ACHN (cell line): ENCODE measurements around the gene SLC30A3.
"Not testable (repeated sequence)": the region's sequence is repeated elsewhere in the genome, so short reads cannot be mapped to it uniquely, and the experiment has no call there.

Source experiments
- DNase-seq: peaks from one replicate; pipeline ENCODE4 v3.0.0-alpha.2; 2015
- in situ Hi-C: cut with HindIII; loops from 2 replicates; pipeline ENCODE4 v1.10.0; 2017; ENCODE audit warnings: low sequenced_read_pairs, low pct_ligation_motif_present, low pct_unique_long_range_greater_than_20kb

SLC30A3 gene

DNA sequence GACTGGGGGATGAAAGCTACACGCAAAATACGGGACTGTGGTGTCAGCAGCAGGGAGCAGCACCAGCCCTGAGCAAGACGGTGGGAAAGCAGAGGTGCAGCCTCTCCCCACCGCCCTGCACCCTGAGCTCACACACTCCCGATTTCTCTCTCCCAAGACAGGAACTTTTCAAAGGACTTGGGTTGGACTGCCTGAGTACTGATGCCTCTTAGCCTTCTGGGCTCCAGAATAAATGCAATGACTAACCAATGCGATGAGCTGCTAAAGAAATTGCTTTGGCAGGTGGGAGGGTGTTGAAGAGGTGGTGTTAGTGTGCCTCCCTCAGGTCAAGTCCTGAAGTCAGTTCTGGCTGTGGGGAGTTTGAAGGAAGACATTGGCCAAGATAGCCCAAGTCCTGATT is 29.0 kb upstream of the SLC30A3 start:
- in situ Hi-C loops: no loop called here
- DNase-seq: no peak

DNA sequence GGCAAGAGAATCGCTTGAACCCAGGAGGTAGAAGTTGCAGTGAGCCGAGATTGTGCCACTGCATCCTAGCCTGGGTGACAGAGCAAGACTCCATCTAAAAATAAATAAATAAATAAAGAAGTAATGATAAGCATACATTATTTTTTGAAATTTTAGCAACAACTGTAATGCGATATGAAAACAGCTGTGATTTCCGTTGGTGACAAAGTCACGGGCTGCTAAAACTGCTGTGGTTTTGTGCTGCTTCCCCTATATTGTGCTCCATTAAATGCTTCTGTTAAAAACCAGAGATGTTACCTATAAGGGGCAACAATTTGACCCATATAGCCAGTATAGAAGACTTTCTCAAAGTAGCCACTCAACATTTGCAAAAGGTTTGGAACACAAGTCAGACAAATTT is 27.7 kb upstream of the SLC30A3 start:
- in situ Hi-C loops: no loop called here
- DNase-seq: no peak

DNA sequence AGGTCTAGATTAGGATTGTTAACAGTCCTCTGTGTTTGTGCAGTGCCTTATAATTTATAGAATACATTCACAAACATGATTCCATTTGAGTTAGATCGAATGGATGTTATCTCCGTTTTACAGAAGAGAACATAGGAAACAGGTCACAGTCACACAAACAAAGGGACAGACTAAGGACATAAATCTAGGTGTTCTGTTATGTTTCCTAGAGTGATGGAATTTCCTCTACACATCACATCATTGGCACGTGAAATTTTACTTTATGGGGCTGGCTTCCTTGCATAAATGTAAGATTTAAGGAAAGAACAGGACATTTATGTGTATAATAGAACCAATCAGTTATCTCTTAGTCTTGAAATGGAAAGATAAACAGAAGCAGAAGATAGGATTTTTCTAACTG is 25.8 kb upstream of the SLC30A3 start:
- in situ Hi-C loops: no loop called here
- no peak for DNase-seq

DNA sequence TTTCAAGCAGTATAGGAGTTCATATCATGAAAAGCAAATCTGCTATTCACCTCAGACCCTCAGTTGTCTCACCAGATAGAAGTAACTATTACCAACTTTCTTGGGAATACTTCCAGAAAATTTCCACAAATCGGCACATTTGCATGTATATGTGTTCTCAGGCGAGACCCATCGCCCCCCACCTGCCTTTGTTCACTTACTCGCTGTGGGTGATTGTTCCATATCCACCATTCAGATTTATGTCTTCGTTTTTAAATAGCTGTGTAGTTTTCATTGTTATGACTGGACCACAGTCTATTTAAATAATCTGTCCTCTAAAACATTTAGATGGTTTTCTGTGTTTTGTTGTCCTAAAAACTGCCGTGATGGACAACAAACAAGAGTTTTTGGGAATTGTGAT is 22.6 kb upstream of the SLC30A3 start:
- DNase-seq: no peak
- in situ Hi-C loops: no loop called here

DNA sequence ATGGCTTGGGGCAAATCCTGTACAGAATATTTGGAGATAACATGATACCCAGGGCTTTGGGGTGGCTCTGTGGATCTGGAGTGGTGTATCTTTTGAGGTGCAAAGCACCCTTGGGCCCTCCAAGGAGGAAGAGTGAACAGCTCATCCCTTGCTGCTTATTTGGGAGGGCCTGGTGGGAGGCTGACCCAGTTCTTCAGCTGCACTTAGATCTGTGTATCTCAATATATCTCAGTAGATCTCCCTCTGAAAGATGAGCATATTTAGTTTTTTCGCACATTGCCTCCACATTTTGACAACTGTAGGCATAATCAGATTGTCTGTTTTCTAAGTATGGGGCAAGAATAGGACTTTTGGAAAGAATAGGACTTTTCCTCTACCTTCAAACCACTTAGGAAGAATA is 22.1 kb upstream of the SLC30A3 start:
- DNase-seq: no peak
- in situ Hi-C loops: no loop called here

DNA sequence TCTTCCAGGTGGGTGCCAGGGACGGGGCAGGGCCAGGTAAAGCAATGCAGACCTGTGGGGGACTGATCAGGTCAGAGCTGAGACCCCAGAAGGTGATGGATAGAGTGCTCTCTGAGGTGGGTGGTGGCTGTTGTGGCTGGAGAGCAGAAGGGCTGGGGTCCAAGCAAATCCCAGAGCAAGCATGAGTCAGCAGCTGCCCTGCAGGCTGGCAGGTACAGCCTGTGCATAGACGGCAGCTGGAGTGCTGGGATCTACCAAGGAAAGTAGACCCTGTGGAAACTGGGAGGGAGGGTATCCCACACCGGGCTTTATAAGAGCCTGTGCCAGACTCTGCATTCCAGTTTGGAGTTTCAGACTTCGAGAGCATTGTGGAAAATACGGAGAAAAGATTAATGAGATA is 20.0 kb upstream of the SLC30A3 start:
- in situ Hi-C loops: no loop called here
- DNase-seq: no peak

DNA sequence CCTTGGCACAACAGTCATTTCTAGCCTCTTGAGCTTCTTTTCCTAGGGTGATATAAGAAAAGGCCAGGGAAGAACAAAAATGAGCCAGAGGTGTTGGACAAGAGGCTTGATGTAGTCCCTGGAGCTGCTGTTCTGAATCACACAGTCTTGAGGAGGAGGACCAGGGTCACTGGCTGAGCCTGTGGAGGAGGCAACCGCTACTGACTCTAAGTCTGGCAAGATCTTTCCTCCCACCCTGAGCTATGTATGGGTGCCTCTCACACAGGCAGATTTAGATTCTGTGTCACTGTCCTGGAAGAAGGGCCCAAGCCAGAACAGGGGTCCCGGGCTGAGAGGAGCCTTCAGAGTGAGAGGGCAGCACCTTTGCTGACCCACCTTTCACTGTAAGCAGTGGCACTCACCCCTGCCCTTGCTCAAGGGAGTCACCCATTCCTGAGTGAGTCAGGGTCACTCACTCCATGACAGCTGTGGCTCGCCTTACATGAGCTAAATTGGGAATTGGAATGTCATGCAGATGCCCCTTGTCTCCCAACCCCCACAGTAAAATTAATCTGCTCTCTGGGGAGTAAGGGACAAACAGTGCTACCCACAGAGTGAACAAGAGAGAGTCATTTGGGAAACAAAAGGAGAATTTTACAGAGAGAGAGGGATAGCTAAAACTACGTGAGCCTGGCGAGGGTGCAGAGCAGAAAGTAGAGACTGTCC is 19.2 kb upstream of the SLC30A3 start, which contains the start of gene TRIM54:
Gene TRIM54, plus strand, starts transcription at position 575 of the 705 bp plus-strand sequence. CDS start 303 bp downstream, outside the sequence.
- no peak for DNase-seq

DNA sequence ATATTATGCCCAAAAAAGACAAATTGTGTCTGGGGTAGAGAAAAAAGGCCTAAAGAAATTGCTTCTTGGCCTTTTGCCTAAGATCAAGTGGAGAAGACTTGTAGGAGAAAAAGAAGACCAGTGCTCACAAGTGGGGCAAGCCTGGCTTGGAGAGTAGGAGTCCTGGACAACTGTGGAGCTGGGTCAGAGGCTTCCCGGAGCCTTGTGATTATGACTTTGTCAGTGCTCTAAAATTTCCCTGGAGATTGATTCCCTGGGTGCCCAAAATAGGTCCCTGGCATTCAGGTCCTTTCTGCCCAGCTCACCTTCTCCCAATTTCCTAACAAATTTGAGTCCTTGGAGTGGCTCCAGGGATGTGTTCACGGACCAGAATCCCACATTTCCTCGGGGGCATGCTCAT is 18.6 kb upstream of the SLC30A3 start:
- in situ Hi-C loops: no loop called here
- no peak for DNase-seq

More for the DNA sequence above, 19.2 kb upstream of the SLC30A3 start, which contains the start of gene TRIM54:
- in situ Hi-C loops: no loop called here

DNA sequence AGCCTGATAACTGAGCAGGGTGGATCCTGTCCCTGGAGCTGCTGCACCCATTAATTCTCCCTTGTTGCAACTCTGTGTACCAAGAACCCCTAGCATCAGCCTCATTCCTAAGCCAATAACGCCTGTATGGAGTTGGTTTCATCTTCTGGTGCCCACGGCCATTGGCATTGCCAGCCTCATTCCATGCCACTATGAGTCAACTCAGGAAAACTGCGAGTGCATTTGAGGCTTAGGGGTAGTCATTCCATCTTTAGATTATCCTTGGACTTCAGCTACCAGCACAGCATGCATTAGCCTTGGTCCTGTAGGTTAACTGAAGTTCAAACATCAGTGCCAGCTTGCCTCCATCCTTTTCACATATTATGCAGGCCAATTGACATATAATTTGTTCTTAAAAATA is 18.0 kb upstream of the SLC30A3 start:
- no peak for DNase-seq
- in situ Hi-C loops: no loop called here

DNA sequence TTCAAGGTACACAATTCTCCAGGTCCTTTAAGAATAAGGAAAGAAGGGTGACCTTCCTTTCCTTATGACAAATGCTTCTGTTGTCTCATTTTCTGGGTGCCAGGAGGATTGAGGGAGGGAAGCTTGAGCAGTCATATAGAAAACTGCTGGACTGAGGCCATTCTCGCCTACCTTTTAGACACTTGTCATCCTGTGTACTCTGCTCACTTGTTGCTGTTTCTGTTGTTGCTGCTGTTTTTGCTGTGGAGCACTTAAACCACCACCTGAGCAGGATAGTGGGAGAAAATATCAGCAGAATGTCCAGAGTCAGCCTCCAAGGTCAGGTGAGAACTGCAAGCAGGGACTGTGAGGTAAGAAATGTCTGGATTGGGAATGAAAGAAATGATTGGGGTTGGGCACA is 15.2 kb upstream of the SLC30A3 start:
- no peak for DNase-seq
- in situ Hi-C loops: no loop called here

DNA sequence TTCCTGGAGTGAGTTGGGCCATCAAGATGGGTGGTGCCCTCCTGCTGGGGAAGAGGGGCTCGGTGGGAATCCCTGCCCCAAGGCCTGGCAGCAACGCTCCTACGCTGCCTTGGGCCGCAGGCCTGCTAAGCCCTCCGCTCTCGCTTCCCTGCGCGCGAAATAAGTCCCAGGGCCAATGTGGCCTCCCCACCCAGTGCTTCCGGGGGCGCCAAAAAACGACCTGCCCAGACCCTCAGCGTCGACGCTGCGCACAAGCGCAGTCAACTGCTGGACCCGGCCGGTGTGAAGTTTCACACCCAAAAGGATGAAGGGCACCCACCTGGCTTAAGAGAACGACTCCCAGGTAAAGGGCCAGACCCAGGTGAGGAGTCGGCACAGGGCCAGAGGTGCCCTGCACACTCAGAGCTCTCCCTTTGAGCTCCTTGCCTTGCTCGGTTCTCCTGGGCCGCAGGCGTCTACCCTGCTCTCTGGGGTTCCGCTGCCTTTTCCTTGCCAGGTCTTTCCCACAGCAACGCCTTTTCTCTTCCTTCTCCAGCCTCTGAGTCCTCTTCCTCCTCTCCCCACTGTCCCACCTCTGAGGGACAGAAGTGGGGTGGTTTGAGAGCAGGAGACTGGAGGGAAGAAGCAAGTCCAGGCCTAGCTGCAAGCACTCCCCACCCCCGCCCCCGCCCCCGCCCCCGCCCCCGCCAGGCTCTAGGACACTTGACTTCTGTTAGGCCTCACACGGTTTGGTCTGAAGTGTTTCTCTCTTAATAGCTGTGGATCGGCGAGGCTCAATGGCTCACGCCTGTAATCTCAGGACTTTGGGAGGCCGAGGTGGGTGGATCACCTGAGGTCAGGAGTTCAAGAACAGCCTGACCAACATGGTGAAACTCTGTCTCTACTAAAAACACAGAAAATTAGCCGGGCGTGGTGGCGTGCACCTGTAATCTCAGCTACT is 12.6 kb upstream of the SLC30A3 start, which contains the start of gene DNAJC5G:
Gene DNAJC5G, plus strand, starts transcription at position 223 of the 940 bp plus-strand sequence. CDS start 1,296 bp downstream, outside the sequence.
- in situ Hi-C loops: no loop called here
- no peak for DNase-seq

DNA sequence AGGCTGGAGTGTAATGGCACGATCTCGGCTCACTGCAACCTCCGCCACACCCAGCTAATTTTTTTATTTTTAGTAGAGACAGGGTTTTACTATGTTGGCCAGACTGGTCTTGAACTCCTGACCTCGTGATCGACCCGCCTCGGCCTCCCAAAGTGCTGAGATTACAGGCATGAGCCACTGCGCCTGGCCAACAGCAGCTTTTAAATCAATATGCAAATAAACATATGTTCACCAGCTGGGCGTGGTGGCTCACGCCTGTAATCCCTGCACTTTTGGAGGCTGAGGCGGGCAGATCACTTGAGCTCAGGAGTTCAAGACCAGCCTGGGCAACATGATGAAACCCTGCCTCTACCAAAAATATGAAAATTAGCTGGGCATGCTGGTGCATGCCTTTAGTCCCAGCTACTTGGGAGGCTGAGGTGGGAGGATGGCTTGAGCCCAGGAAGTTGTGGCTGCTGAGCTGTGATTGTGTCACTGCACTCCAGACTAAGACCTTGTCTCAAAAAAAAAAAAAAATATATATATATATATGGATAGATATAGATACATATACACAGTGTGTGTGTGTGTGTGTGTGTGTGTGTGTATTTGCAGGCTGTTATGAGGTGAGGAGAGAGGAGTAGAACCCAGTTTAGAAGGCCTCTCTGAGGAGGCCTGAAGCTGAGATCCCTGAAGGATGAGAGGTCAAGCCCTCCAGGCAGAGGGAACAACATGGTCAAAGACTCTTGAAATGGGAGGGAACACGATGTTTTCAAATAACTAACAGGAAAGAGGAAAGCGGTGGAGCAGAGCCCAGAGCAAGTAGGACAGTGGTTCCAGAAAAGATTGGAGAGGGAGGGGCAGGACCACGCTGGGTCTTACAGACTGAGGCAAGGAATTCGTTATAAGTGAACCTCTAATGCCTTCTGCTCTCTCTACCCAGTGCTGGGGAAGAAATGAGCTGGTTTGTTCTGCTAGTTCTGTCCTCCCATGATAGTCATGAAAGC is 10.0 kb upstream of the SLC30A3 start:
- not testable (repeated sequence) for DNase-seq

DNA sequence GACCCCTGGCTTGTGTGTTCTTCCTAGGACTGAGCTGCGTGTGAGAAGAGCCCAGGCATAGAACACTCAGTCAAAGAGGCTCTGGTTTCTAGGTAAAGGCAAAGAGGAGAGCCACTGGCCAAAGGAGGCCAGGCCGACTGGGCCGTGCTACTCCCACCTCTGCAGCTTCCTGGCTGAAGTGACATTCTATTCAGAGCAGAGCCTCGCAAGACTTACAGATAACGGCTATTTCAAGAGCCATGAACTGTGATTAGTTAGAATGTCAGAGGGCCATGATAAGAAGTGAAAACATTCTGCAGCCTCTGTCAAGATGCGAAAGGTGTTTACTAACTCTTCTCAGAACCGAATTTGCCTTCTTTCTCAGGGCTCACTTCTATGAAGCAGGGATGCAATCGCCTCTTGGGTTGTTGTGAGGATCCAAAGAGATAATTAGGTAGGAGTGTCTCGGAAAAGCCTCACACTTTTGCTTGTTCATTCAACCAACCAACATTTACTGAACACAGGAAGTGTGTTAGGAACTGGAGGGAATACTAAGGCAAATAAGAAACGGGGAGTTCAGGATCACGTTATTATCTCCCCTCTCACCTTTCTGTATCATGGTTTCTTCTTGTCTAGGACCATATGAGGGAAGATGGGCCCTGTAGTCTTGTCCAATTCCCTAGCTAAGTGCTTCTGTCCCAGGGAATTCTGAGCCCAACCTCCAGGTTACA is 8.9 kb upstream of the SLC30A3 start:
- no peak for DNase-seq
- in situ Hi-C loops: no loop called here

More for the DNA sequence above, 10.0 kb upstream of the SLC30A3 start:
- in situ Hi-C loops: not testable (repeated sequence)

DNA sequence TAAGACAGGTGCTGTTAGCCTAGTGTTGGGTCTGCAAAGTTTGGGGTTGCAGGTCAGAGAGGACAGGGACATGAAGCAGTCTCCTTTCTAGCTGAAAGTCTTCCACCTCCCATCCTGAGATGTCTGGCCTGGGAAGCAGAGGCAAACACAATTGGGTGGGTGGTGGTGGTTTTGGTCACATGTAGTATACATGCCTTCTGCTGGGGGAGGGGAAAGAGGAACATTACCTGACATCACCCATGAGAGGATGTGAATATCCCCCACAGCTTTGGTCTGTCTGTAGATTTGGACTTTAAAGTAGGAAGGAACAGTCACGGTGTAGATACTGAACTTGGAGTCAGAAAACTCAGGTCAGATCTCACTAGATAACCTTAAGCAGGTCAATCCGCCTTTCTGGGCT is 7.8 kb upstream of the SLC30A3 start:
- DNase-seq: no peak
- in situ Hi-C loops: no loop called here

DNA sequence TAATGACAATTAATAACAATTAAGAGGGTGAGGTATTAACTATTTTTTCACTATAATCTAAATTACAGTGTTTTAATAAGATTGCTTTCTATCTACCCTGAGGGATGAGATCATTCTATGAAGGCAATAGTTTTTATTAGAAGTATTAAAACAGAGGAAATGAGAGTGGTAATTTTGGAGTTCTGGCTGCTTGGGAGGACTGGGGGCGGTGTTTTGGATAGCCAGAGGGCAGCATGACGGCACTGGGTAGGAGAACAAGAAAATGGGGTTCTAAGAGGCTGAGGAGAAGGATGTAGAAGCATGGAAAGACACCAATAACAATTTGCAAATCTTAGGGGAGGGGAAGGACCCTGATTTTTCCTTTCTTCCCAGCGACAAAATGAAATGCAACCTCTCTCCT is 7.3 kb upstream of the SLC30A3 start:
- DNase-seq: no peak
- in situ Hi-C loops: no loop called here

DNA sequence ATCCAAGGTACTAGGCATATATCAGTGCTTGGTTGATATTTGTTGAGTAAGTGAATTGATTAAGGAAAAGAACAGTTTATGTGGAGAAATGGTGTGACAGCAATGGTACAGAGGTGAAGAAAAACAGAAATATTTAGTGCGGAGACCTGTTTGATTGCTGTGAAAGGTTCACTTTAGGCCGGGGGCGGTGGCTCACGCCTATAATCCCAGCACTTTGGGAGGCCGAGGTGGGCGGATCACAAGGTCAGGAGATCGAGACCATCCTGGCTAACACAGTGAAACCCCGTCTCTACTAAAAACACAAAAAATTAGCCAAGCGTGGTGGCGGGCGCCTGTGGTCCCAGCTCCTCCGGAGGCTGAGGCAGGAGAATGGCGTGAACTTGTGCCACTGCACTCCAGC is 5.4 kb upstream of the SLC30A3 start:
- DNase-seq, in situ Hi-C loops: not testable (repeated sequence)

DNA sequence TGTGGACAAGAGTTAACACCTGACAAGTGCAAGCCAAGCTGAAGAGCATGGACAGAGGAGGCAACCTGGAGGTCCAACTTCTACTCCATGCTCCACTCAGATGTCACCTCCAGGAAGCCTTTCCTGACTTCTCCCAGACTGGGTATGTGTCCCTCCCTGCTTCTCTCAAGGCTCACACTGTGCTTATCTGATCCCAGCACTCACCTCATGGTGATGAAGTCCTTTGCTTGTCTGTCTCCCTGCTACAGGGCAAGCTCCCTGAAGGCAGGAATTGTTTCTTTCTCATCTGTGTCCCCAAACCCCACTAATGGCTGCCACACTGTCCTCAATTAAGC is 2.7 kb upstream of the SLC30A3 start:
- in situ Hi-C loops: no loop called here

More for the DNA sequence above, 2.7 kb upstream of the SLC30A3 start:
- DNase-seq: no peak
